ENCODE data around the gene NUAK2. TPM values are rescaled to one million over a fixed set of nuclear protein-coding genes. Genes with fewer than 3 reads are reported as not detected.

Gene NUAK2
- total RNA-seq, 1 donor from 2014 or later = 0.74 TPM

GRCh38 chr1:205271277-205271676, 50.3 kb downstream of the NUAK2 start:
- DNase-seq = peak; percentile 42
- Histone ChIP-seq H3K4me1 (peaks cover 49% of the 10 kb centered on the region), H3K9me3 (replicated peaks) (no peaks in the 10 kb centered on the region), H3K36me3 (peaks cover 5% of the 10 kb centered on the region), H3K4me3 (no peak overlapping the region), H3K27me3 (ENCODE audit: low read depth) (no peaks in the 10 kb centered on the region), H3K27ac (replicated peaks) (peak overlapping the region; percentile 30)
- no peak for TF ChIP-seq CTCF (IDR thresholded peaks at IDR 0.05; ENCODE audit: borderline replicate concordance)
- intact Hi-C loops (cut with micrococcal nuclease) = no loop called here

- Histone ChIP-seq H3K4me1 (peaks cover 49% of the 10 kb centered on the region), H3K4me3 (no peak overlapping the region), H3K36me3 (peaks cover 5% of the 10 kb centered on the region), H3K9me3 (replicated peaks) (no peaks in the 10 kb centered on the region), H3K27me3 (ENCODE audit: low read depth) (no peaks in the 10 kb centered on the region), H3K27ac (replicated peaks) (peak overlapping the region; percentile 30)
- no peak for DNase-seq
- intact Hi-C loops (cut with micrococcal nuclease) = no loop called here
- TF ChIP-seq CTCF (IDR thresholded peaks at IDR 0.05; ENCODE audit: borderline replicate concordance) = no peak
Measured at GRCh38 chr1:205270764-205271163, 50.8 kb downstream of the NUAK2 start.

GRCh38 chr1:205270271-205270670, 51.3 kb downstream of the NUAK2 start:
- Histone ChIP-seq H3K9me3 (replicated peaks) (no peaks in the 10 kb centered on the region), H3K27ac (replicated peaks) (no peak overlapping the region), H3K36me3 (peaks cover 5% of the 10 kb centered on the region), H3K4me1 (peaks cover 49% of the 10 kb centered on the region), H3K4me3 (no peak overlapping the region), H3K27me3 (ENCODE audit: low read depth) (no peaks in the 10 kb centered on the region)
- no peak for DNase-seq
- intact Hi-C loops (cut with micrococcal nuclease) = no loop called here
- TF ChIP-seq CTCF (IDR thresholded peaks at IDR 0.05; ENCODE audit: borderline replicate concordance) = no peak

GRCh38 chr1:205269711-205270110, 51.8 kb downstream of the NUAK2 start:
- Histone ChIP-seq H3K9me3 (replicated peaks) (no peaks in the 10 kb centered on the region), H3K27ac (replicated peaks) (no peak overlapping the region), H3K4me3 (no peak overlapping the region), H3K27me3 (ENCODE audit: low read depth) (no peaks in the 10 kb centered on the region), H3K36me3 (peaks cover 5% of the 10 kb centered on the region), H3K4me1 (peaks cover 49% of the 10 kb centered on the region)
- intact Hi-C loops (cut with micrococcal nuclease) = no loop called here
- no peak for DNase-seq
- TF ChIP-seq CTCF (IDR thresholded peaks at IDR 0.05; ENCODE audit: borderline replicate concordance) = no peak

- intact Hi-C loops (cut with micrococcal nuclease) = no loop called here
- no peak for DNase-seq
- H3K27ac ChIP-seq (replicated peaks) = no peak overlapping the region
- H3K4me1 ChIP-seq = peaks cover 45% of the 10 kb centered on the region
- no peaks in the 10 kb centered on the region for H3K27me3 ChIP-seq (ENCODE audit: low read depth)
- no peak overlapping the region for H3K4me3 ChIP-seq
- no peak for TF ChIP-seq CTCF (IDR thresholded peaks at IDR 0.05; ENCODE audit: borderline replicate concordance)
- H3K36me3 ChIP-seq = peaks cover 5% of the 10 kb centered on the region
- no peaks in the 10 kb centered on the region for H3K9me3 ChIP-seq (replicated peaks)
Measured at GRCh38 chr1:205268846-205269680, 52.5 kb downstream of the NUAK2 start.

Measured in left ventricle myocardium inferior (tissue), 1 donor.